ENCODE measurements around the gene HOXA6.

The HOXA6 gene

GRCh38 chr7:27149842-27150567 is 2.4 kb upstream of the HOXA6 start:
- DNase-seq = no peak

- DNase-seq = no peak
Observed at GRCh38 chr7:27148756-27149641, 1.4 kb upstream of the HOXA6 start.

- peak; percentile 29 for DNase-seq
Observed at GRCh38 chr7:27148031-27148755, 619 bp upstream of the HOXA6 start.

GRCh38 chr7:27146491-27147198 is 929 bp downstream of the HOXA6 start:
- DNase-seq = no peak

GRCh38 chr7:27145914-27146412 is 1.6 kb downstream of the HOXA6 start:
- no peak for DNase-seq

GRCh38 chr7:27145165-27145913 is 2.2 kb downstream of the HOXA6 start:
- DNase-seq = no peak

GRCh38 chr7:27144781-27145164 is 2.8 kb downstream of the HOXA6 start:
- no peak for DNase-seq

- no peak for DNase-seq
Observed at GRCh38 chr7:27143950-27144780, 3.4 kb downstream of the HOXA6 start.

GRCh38 chr7:27143023-27143949 is 4.3 kb downstream of the HOXA6 start, which contains the start of gene HOXA5:
HOXA5 (minus strand) TSS chr7:27143681; CDS start chr7:27143607, 74 bp downstream.
- no peak for DNase-seq

- no peak for DNase-seq
Observed at GRCh38 chr7:27142580-27143022, 5.0 kb downstream of the HOXA6 start.

- DNase-seq = no peak
Observed at GRCh38 chr7:27141923-27142579, 5.5 kb downstream of the HOXA6 start.

GRCh38 chr7:27141137-27141922 is 6.2 kb downstream of the HOXA6 start:
- no peak for DNase-seq

GRCh38 chr7:27140126-27140857 is 7.3 kb downstream of the HOXA6 start:
- DNase-seq = no peak

- DNase-seq = no peak
Observed at GRCh38 chr7:27139334-27140125, 8.0 kb downstream of the HOXA6 start.

- DNase-seq = no peak
Observed at GRCh38 chr7:27138985-27139333, 8.6 kb downstream of the HOXA6 start.

GRCh38 chr7:27138472-27138871 is 9.1 kb downstream of the HOXA6 start:
- DNase-seq = no peak

Data from activated CD4-positive, CD25-positive, alpha-beta regulatory T cell treated with anti-CD3 and anti-CD28 coated beads, Interleukin-2, amount 50 U/mL, for 72 hours (primary cell).